ENCODE data around the gene MPST.

MPST gene

DNA sequence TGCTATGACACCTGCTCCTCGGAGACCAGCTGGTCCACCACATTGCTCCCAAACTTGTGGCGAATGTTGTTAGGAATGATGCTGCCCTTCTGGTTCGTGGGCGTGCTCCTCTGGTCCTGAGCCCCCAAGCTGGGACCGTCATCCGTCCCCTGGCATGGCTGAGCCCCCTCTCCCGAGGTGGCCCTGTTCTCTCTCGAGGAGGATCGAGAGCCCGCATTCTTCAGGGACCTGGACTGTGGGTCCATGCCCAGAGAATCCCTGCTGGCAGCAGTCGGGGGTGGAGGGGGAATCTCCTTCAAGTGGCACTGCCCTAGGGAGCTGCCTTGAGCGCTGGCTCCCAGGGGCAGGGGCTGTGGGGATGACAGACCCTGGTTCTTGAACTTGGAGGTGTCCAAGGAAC lies 17.7 kb upstream of the MPST start:
- DNase-seq, result no peak

DNA sequence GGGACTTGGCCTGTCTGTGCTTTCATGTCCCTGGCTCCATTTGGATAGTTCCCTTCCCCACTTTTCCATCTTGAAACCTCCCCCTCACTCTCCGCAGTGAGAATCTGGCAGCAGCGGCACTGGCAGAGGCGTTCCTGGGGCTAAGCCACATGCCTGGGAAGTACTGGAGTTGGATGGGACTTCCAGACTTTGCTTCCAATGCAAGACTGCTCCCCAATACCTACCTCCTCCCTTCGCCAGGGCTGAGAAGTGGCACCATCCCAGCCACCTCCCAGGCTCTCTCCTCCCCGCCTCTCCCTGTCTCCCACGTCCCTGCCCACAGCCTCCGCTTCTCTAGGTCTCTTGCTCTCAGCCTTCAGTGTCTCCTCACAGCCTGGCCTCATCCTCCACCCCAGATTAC lies 16.9 kb upstream of the MPST start:
- DNase-seq, result no peak

DNA sequence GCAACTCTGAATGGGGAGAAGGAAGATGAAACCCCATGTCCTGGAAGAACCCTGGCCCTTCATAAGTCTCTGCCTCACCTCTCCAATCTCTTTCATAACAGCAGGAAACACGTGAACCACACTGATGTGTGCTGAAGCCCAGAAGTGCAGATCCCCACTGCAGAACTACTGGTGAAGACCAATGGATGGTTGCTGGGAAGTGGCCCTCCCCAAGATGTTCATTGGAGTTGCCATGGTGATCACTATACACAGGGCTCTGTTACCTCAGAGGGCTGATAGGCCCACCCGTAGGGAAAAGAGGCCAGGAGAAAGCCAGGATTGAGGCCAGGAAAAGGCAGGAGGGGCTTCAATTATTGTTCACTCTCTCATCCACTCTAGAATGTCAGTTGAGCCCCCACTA lies 11.9 kb upstream of the MPST start:
- DNase-seq, result no peak

DNA sequence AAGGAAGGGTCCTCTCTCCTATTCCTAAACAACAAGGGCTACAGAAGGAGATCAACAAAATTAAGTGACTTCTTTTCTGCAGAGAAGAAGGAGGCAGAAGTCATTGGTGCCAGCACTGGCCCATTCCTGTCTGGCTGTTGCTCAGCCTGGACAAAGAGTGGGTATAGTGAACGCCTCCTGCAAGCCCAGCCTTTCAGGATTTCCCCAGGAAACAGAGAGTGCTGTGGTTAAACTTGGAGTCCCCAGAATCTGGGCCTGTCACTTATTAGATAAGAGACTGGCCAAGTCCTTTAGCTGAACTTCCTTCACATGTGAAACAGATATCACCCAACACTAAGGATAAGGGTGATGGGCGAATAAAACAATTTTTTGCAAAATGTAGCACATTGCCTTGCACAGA lies 11.2 kb upstream of the MPST start:
- no peak for DNase-seq

DNA sequence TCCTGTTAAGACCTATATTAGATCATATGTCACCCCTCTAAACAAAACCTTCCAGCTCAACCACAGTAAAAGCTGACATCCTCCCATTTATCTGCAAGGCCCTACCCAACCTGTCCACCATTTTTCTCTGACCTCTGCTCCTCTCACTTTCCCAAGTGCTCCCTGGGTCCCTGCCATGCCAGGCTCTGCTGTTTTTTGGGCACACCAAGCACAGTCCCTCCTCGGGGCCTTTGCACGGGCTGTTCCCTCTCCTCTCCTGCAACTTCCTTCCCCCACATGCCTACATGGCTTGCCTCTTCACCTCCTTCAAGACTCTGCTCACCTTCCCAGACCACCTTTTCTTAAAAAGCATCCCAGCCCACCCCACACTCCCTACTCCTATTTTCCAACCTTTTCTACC lies 10.1 kb upstream of the MPST start:
- DNase-seq, result no peak

DNA sequence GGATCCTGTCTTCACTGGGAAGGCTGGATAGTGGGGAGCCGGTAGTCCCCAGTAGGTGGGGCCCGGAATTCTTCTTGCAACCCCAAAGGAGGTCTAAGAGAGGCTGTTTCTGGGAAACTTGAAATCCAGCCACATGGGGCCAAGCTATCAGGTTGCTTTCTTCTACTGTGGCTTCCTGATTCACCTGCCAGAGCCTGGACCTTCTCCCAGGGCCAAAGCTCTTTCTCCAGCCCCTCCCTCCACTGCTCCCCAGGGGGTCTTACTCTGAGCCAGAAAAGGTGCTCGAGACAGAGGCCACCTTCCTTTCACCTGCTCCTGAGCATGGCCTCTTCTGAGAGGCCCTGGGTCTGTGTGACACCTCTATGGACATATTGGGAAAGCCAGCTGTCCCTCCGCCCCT lies 9.4 kb upstream of the MPST start:
- no peak for DNase-seq

DNA sequence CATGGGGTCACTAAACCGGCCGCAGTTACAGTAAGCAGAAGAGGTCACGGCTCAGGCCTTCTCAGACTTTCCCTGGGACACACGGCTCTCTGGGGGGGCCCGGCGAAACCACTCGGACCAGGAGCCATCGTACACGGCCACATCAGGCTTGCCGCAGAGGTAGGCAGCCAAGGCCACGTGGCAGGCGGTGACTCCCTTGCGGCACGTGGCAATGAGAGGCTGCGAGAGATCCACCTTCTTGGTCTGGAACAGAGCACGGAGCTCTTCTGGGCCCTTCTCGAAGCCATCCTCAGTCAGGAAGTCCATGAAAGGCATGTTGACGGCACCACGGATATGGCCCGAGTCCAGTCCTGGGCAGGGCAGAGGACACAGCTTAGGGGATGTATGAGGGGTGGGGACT lies 8.6 kb upstream of the MPST start:
- DNase-seq, result no peak

DNA sequence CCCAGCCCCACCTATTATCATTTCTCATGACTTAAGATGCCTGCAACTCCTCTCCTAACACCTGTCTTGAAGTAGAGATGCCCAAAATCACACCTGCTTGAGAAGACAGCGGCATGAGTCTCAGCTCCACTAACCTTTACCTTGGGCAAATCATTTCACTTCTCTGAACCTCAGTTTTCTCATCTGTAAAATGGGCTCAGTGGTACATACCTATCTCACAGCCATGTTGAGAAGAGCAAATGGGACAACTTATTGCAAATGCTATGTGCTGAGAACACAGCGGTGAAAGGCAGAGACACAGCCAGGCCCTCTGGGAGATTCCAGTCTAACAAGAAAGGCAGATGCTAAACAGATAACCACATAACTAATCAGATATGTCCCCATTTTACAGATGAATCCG lies 8.1 kb upstream of the MPST start:
- DNase-seq, result no peak

DNA sequence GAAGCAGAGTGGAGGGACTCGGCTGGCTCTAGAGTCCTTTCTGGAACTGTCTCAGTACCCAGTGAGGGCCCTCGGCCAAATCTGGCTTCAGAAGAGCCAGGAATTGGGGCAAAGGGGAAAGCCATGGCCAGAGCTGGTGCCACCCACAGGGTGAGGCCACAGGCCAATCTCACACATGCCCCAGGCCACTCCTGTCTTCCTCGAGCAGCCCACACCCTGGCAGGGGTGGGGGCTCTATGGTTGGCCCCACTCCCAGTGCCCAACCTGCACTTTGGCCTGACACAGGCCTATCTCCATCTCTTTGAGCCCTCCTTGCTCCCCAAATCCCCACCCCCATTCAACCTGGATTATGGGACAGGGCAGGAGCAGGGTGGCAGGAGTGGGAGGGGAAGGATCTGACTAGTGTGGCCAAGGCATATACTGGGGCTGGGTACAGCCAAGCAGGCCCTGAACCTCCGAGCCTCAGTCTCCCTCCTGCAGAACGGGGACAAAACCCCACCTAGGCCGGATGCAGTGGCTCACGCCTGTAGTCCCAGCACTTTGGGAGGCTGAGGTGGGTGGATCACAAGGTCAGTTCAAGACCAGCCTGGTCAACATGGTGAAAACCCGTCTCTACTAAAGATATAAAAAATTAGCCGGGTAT lies 7.2 kb upstream of the MPST start:
- DNase-seq, result no peak

DNA sequence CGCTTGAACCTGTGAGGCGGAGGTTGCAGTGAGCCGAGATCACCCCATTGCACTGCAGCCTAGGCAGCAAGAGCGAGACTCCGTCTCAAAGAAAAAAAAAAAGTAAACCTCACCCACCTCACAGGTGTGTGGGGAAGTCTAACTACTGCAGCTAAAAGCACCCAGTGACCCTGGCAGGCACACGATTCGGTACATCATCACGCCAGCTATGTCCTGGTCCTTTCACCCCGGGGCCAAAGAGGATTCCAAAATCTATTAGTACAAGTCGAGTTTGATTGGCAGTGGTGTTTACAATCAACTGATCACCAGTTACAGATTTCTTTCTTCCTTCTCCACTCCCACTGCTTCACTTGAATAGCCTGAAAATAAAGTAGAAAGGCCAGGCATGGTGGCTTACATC lies 6.6 kb upstream of the MPST start:
- DNase-seq, result no peak

DNA sequence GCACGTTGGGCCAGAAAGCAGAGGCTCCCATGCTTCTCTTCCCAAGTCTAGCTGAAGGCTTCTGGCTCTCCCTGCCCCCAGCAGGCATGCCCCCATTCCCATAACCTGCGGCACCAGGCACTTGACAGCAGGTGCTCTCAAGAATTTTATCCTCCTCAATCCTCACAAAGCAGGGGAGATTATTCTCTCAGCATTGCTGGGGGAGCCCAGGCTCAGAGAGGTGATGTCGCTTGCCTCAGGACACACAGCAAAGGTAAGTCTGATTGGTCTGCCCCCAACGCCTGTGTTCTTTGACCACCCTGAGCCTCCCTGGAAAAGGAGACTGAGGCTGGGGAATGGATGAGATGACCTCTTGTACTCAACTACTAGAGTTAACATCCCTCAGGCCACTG lies 5.1 kb upstream of the MPST start:
- DNase-seq, result no peak

DNA sequence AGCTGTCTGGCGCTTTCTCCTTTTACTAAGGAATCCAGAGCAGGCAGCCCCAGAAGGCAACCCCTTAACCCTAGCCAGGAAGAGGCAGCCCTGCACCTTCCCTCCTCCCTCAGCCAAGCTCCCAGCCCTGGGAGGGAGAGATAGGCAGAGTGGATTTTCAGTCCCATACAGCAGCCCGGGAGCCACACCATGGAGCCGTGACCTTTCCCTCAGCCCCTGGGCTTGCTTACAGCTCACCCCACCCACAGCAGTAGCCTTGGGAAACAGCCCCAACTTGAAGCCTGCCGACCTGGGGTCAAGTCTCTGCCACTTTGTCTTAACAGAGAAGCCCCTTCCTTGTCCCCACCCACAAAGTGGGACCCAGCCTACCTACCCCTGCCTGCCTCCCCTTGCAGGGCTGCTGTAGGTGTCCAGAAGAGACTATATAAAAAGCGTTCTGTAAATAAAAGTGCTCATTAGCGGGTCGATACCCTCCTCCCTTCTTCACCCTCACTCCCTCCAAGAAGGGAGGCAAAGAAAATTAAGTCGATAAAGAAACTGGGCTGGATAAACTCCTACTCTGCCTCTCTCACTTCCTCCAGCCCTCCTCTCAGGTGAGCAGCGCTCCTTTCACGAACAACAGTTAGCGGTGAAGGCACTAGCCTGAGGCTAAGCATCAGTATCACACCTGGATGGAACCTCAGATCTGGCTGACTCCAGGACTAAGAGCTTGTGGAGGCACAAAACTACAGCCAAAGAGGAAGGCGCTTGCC lies 4.5 kb upstream of the MPST start:
- DNase-seq, result no peak

DNA sequence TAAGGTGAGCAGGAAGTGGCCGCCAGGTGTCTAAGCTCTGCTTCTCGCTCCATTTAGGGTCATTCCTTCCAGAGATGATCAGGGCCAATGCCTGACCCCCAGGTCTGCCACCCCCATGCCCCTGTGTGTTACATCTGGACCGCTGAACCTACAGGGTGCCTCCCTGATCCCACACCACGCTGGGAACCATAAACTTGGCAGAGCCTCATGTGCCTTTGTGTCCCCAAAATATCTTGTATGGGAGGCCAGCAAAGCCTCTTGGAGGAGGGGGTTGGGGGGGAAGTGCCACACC lies 4.0 kb upstream of the MPST start:
- DNase-seq, result no peak

DNA sequence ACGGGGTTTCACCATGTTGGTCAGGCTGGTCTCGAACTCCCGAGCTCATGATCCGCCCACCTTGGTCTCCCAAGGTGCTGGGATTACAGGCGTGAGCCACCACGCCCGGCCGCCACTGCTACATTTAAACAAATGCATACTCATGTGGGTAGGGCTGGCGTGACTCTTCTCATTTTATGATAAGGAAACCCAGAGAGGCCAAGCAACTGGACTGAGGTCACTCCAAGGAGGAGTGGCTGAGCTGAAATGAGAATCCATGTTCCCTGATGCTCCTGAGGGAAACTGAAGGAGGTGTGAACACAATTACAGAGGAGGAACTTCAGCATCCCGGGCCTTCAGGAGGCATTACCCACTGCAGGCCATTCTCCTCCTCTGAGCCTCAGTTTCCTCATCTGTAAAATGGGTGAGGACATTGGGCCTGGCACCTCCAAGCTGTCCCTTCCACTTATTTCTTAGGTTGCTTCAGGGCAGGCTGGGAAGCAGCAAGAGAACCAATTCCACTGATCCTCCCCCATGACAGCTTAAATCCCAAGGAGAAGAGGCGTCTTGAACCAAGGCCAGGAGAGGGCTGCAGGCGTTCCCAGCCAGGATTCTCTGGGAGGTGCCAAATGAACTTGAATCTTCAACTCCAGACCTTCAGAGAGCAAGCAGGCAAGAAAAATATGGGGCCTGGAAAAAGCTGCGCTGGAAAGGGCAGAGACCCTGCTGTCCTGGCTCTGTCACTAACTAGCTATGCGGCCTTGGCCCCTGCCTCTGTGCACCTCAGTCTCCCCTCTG lies 3.2 kb upstream of the MPST start:
- no peak for DNase-seq

DNA sequence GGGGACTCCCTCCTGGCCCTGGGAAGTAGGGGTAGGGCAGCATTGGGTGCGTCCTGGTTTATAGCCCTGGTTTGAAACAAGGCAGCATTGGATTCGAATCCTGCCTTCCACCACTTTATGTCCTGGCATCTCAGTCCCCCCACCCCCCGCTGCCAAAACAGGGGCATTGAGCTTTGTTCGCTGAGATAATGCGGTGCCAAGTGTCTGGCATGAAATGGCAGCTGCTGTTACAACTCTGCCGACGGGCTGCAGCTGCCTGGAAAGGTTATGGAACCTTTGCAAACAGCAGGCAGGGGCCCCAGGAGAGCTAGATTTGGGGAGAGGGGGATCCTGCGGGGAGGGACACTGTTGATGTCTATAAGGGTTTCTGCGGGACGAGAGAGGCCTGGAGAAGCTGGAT lies 2.2 kb upstream of the MPST start:
- no peak for DNase-seq

DNA sequence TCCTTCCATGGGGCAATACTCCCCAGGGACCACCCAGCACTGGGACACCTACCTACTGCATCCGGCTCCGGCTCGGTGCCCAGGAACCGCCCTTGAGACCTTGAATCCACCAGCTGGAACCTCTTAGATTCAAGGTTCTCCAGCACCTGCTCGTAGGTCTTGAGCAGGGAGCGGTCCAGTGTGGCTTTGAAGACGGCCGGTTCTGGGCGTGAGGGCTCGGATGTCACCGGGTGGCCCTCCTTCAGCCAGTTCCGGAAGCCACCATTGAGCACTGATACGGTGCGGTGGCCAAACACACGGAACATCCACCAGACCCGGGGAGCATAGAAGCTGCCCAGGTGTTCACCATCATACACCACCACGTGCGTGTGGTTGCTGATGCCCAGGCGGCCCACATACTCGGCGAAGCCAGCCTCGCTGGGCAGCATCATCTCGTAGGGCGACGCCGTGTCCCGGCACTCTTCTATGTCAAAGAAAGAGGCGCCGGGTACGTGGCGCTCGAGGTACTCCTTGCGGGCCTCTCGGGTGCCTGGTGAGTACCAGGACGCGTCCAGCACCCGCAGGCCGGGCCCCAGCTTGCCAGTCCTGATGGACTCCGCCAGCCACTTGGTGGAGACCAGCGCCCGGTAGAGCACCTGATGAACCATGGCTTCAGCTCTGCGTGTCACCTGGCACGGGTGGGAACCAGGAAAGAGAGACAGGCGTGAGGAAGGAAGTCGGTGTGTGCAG lies 1.3 kb upstream of the MPST start:
- DNase-seq, result no peak

DNA sequence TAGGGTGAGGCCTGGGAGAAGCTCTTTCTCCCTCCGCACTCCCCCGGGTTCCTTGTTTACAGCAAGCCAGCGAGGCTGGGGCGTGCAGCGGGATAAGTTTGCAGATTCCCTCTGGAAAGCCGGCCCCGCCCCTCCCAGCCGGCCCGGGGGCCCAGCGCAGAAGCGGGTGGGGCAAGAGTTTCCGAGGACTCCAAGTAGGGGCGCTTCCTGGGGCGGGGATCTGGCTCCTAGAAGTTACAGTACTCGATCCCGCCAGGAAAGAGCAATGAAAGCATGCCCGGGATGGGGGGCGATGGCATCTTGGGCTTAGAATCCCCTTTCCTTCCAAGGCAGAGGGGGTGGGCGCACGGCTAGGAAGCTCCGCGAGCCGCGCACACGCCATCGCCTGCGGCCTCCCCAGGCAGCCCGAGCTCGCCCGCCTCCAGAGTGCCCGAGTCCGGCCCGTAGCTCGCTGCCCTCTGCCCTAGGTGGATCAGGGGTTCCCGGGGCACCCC lies 680 bp upstream of the MPST start:
- no peak for DNase-seq

DNA sequence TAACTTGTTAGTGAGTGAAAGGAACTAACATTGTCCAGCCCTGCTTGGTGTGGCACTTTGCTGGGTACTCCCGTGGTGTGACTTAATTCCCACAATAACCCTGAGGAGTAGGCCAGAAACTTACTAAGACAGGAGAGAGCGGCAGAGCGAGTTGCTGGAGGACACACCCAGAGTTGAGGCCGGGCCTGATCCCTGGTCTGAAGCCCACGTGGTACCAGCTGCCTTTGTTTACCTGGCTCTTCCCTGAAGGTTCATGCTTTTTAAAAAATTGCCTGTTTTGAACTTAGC lies 594 bp downstream of the MPST start:
- DNase-seq, result no peak

DNA sequence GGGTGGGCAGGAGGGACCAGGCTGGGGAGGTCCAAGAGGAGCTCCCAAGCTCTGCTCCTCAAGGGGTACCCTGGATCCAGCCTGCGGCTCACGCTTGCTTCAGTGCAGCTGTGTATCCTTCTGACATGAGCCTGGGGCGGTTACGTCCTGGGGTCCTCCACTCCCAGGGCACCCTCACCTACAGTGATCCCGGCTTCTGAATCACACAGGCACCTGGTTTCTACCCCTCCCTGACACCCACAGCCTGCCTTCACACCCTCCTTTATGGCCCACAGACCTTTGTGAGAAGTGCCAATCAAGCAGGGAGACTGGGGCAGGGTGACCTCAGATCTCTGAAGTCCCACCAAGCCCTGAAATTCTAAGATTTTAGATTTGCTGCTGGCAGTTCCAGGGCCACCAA lies 1.5 kb downstream of the MPST start:
- DNase-seq, result no peak

DNA sequence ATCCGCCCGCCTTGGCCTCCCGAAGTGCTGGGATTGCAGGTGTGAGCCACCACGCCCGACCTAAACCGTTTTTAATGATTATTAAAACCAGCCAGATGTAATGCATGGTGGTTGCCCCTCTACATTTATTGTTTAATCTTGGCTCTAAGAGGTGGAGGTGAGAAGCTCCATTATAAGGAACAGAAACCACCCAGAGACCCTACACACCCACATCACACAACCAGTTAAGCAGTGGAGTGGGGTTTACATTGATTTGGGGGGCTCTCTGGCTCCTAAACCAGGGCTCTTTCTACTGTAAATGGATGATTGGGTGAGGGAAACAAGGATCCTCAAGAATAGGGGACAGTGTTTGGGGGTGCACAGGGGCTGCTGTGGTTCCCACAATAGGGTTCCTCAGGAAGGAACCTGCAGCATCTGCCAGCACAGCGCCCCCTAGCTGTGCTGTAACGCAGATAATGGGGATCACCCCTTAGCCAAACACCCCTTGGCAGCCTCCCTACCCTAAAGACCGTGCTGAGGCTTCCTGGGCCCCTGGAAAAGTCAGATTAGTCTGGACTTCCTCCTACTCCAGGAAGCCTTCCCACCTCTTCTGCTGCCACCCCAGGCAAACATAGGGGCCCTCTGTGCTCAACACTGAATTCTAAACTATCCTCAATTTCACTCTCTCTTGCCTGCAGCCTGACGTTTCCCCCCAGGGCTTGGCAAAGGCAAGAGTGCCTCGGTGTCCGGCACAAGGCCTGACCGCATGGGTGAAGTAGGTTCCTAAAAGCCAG lies 2.4 kb downstream of the MPST start:
- DNase-seq, result peak; percentile 61

DNA sequence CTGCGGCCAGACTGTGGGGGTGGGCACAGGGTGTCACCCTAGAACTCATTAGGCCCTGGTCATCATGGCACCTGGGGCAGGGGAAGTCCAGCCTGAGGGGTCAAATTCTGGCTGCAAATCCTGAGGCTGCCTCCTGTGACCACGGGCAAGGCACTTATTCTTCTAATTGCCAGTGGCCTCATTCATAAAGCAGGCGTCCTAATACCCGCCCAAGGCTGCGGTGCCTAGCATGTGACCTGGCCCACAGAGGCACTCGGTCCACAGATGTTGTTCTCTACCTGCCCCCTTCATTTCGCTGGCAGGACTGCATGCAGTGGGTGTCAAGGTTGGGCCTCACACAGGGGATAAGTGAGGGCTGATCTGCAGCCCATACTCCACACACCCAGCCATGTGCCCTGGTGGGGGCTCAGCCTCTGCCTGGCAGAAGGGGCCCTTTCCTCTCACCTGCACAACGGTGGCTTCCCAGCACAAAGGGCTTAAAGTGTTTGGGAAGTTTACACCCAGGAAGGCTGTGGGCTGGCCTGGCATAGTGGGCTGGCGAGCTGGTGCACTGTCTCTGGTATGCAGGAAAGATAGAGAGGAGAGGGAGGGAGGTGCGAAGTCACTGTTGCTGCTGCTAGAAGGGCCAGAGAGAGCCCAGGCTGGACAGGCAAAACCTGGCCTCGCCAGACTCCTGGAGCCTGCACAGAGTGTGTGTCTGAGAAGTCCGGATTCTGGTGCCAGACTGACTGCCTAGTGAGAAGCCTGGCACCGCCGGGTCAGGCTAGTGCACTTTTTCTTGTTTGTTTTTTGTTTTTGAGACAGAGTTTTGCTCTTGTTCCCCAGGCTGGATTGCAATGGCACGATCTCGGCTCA lies 3.2 kb downstream of the MPST start:
- no peak for DNase-seq

DNA sequence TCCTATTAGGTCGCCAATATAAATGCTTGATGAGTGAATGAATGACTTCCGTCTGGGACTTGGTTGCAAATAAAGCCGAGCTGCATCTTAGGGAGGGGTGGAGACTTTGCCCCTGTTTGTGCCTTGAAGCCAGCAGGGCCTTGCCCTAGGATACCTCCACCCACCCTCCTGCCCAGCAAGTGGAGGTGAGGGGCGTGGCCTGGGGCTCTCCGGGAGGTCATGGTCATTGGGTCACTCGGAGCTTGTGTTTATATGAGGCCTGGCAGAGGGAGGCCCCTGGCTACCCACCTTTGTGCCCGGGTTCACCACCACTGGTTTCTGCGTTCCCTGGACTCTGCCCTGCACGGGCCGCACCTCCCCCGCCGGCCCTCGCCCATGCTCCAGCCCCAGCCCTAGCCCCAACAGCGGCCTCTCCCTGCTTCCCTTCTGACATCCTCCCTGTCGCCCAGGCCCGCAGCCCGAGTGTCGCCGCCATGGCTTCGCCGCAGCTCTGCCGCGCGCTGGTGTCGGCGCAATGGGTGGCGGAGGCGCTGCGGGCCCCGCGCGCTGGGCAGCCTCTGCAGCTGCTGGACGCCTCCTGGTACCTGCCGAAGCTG lies 4.3 kb downstream of the MPST start:
- DNase-seq, result no peak

All from stimulated activated CD4-positive, alpha-beta T cell treated with anti-CD3 and anti-CD28 coated beads, Interleukin-4, amount 100 ng/mL, for 1 hour (primary cell).